GM12873 (cell line): ENCODE results near the gene C10orf71.

Source experiments
- CTCF ChIP-seq: IDR thresholded peaks from 2 replicates; pipeline ENCODE4 v1.5.1; 2012; ENCODE audit warnings: low read depth, mild to moderate bottlenecking, moderate library complexity, low read length, control low read depth; ENCODE audit not compliant: insufficient read depth; ENCODE audit errors: missing control alignments

C10orf71 gene

DNA sequence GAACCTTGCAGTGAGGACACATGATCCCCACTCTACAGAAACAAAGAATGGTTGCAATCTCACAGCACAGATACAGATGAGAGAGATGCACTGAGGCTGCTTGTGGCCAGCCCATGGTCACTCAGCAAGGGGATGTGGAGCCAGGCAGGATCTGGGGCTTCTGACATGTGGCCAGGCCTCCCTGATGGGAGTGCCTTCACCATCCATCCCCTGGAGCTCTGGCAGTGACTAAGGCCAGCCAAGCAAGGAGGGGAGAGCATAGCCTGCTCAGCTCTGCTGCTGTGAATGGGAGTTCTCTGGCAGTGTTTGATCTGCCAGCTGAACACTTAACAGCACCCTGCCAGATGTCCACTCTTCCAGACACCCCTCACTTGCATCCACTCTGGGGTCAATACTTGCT lies 19.8 kb downstream of the C10orf71 start:
- TF ChIP-seq CTCF, result no peak

GRCh38 chr10:49319206-49319605 lies 20.2 kb downstream of the C10orf71 start:
- TF ChIP-seq CTCF, result no peak

- no peak for TF ChIP-seq CTCF
Measured at GRCh38 chr10:49320191-49320590, 21.2 kb downstream of the C10orf71 start.

- TF ChIP-seq CTCF, result no peak
Measured at GRCh38 chr10:49321021-49321420, 22.1 kb downstream of the C10orf71 start.

- no peak for TF ChIP-seq CTCF
Measured at GRCh38 chr10:49322371-49323170, 23.6 kb downstream of the C10orf71 start.

DNA sequence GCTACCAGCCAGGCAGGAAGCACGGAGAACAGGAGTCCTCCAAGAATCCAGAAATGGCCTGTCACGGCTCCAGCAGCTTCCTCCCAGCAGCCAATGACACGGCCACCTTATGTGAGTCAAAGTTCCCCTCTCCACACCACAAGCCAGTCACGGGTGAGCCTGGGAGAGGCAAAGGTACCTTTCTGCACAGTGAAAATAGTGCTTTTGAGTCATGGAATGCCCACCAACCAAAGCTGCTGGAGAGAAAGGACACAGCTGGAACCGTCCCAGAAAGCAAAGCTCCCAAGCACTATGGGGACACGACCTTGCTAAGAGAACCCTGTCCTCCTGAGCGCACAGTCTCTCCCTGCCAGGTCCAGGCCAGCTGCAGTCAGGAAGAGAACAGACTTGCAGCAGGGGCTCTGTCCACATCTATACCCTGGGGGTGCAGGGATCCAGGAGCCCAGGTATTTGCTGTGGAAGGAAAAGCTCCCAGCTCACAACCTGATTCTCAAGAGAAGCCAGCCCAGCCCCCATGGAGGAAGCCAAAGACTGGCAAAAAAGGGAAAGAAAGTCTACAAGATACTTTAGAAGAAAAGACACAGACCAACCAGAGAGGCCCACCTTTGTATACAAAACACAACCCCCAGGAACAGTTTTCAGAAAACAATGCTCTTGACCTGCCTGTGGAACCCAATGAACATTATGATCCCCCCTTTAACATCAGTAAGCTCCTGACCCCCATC lies 24.4 kb downstream of the C10orf71 start:
- no peak for TF ChIP-seq CTCF

- TF ChIP-seq CTCF, result no peak
Measured at GRCh38 chr10:49323896-49324270, 24.9 kb downstream of the C10orf71 start.
